A549 (cell line): ENCODE data around the gene AP4S1.

ENCODE experiments used
- RFX5 ChIP-seq: fragments of 450-650 bp; IDR thresholded peaks from 2 replicates; pipeline ENCODE4 v1.7.1; 2014; ENCODE audit warnings: antibody characterized with exemption, mild to moderate bottlenecking, moderate library complexity
- TF ChIP-seq, protein P1 (sequence below): fragments of >200 bp; sonication (Bioruptor Twin); formaldehyde crosslinking; IDR thresholded peaks from 3 replicates; pipeline ENCODE4 v1.5.1; 2016

DNA sequence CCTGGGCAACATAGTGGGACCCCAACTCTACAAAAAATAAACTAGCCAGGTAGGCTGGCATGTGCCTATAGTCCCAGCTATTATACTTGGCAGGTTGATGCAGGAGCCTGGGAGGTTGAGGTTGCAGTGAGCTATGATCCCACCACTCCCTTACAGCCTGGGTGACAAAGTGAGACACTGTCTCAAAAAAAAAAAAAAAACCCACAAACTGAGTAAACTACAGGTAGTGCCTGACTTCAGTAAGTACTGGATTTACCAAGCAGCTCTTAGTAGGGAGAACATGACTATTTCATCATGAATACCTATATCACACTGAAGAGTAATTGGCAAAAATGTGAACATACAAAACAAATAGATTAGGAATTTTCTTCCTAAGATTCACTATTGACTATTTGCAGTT is 32.4 kb upstream of the AP4S1 start:
- TF ChIP-seq RFX5, result no peak
- TF ChIP-seq, protein P1, sequence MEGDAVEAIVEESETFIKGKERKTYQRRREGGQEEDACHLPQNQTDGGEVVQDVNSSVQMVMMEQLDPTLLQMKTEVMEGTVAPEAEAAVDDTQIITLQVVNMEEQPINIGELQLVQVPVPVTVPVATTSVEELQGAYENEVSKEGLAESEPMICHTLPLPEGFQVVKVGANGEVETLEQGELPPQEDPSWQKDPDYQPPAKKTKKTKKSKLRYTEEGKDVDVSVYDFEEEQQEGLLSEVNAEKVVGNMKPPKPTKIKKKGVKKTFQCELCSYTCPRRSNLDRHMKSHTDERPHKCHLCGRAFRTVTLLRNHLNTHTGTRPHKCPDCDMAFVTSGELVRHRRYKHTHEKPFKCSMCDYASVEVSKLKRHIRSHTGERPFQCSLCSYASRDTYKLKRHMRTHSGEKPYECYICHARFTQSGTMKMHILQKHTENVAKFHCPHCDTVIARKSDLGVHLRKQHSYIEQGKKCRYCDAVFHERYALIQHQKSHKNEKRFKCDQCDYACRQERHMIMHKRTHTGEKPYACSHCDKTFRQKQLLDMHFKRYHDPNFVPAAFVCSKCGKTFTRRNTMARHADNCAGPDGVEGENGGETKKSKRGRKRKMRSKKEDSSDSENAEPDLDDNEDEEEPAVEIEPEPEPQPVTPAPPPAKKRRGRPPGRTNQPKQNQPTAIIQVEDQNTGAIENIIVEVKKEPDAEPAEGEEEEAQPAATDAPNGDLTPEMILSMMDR, result no peak
